Measurements from ENCODE around the gene SYMPK. TPM values are rescaled to one million over a fixed set of nuclear protein-coding genes. Genes with fewer than 3 reads are reported as not detected.
A peak's percentile ranks its signal among the peaks of the same experiment; 100 is the strongest.

Gene SYMPK
- total RNA-seq, 4 donors from 2014 or later: 25.5 to 35.6 (median 30.8) TPM

- ATAC-seq: peak; percentile 86
- H3K9me3 ChIP-seq: no peaks in the 10 kb centered on the region
- TF ChIP-seq EP300 (IDR thresholded peaks at IDR 0.05): no peak
- no peak for TF ChIP-seq POLR2A (IDR thresholded peaks at IDR 0.05)
- peak in 3 of 4 experiments; percentile 81 to 87 (median 84) for TF ChIP-seq CTCF (IDR thresholded peaks at IDR 0.05)
- TF ChIP-seq POLR2AphosphoS5 (IDR thresholded peaks at IDR 0.05): peak; percentile 31
- peak overlapping the region; percentile 66 to 90 for H3K4me3 ChIP-seq
- peaks cover 0 to 37% of the 10 kb centered on the region in 2 donors for H3K36me3 ChIP-seq
- H3K27ac ChIP-seq: peak overlapping the region; percentile 75 to 97 (median 92)
- H3K4me1 ChIP-seq: peaks cover 8 to 76% (median 18%) of the 10 kb centered on the region in 3 donors
- 22% methylated on average over 7 of the region's 48 CpGs; no CpG with 5 or more reads in 1 of the 2 donors for WGBS, 2 donors (ENCODE audit: low coverage in 1 of 2)
- H3K27me3 ChIP-seq: no peaks in the 10 kb centered on the region
Measured at GRCh38 chr19:45779231-45780145, 83.5 kb downstream of the SYMPK start.

GRCh38 chr19:45778010-45778661 is 84.8 kb downstream of the SYMPK start:
- no peak for ATAC-seq
- WGBS, 2 donors (ENCODE audit: low coverage in 1 of 2): 78 to 100% methylated on average over 1 to 8 of the region's 28 CpGs
- Histone ChIP-seq H3K4me1 (peaks cover 0 to 67% (median 5%) of the 10 kb centered on the region in 3 donors), H3K4me3 (no peak overlapping the region), H3K36me3 (peaks cover 0 to 48% of the 10 kb centered on the region in 2 donors), H3K9me3 (no peaks in the 10 kb centered on the region), H3K27ac (peak overlapping the region in 3 of 4 donors; percentile 88 to 97 (median 96)), H3K27me3 (no peaks in the 10 kb centered on the region)
- TF ChIP-seq POLR2AphosphoS5 (IDR thresholded peaks at IDR 0.05) (no peak), POLR2A (IDR thresholded peaks at IDR 0.05) (no peak), CTCF (IDR thresholded peaks at IDR 0.05) (no peak), EP300 (IDR thresholded peaks at IDR 0.05) (no peak)

GRCh38 chr19:45777395-45777961 is 85.5 kb downstream of the SYMPK start:
- no peak for TF ChIP-seq EP300 (IDR thresholded peaks at IDR 0.05)
- TF ChIP-seq POLR2AphosphoS5 (IDR thresholded peaks at IDR 0.05): no peak
- no peak for TF ChIP-seq CTCF (IDR thresholded peaks at IDR 0.05)
- H3K4me3 ChIP-seq: no peak overlapping the region
- peaks cover 0 to 67% (median 4%) of the 10 kb centered on the region in 3 donors for H3K4me1 ChIP-seq
- H3K27me3 ChIP-seq: no peaks in the 10 kb centered on the region
- no peaks in the 10 kb centered on the region for H3K9me3 ChIP-seq
- H3K27ac ChIP-seq: peak overlapping the region in 3 of 4 donors; percentile 88 to 97 (median 96)
- ATAC-seq: no peak
- peaks cover 0 to 55% of the 10 kb centered on the region in 2 donors for H3K36me3 ChIP-seq
- WGBS, 2 donors (ENCODE audit: low coverage in 1 of 2): 86 to 94% methylated on average over 1 to 11 of the region's 34 CpGs

GRCh38 chr19:45774765-45775164 is 88.2 kb downstream of the SYMPK start:
- Histone ChIP-seq H3K4me3 (no peak overlapping the region), H3K27ac (peak overlapping the region in 1 of 4 donors; percentile 19), H3K4me1 (peaks cover 0 to 64% (median 11%) of the 10 kb centered on the region in 3 donors), H3K36me3 (peaks cover 0 to 64% of the 10 kb centered on the region in 2 donors), H3K9me3 (no peaks in the 10 kb centered on the region), H3K27me3 (no peaks in the 10 kb centered on the region)
- no peak for ATAC-seq
- TF ChIP-seq CTCF (IDR thresholded peaks at IDR 0.05) (no peak), POLR2AphosphoS5 (IDR thresholded peaks at IDR 0.05) (no peak), EP300 (IDR thresholded peaks at IDR 0.05) (no peak), POLR2A (IDR thresholded peaks at IDR 0.05) (no peak)
- 87 to 92% methylated on average over 5 to 6 of the region's 9 CpGs for WGBS, 2 donors (ENCODE audit: low coverage in 1 of 2)

All from gastroesophageal sphincter (tissue), 4 donors.